HG02678 (cell line): Measurements from ENCODE around the gene GULP1.
"Not testable (repeated sequence)": the region's sequence is repeated elsewhere in the genome, so short reads cannot be mapped to it uniquely, and the experiment has no call there.

Source experiments
- ATAC-seq: cut with Tn5 transposase; IDR thresholded peaks from one replicate; pipeline ENCODE4 v1.9.1; 2021; ENCODE audit warnings: mild to moderate bottlenecking, moderate library complexity; ENCODE audit not compliant: unreplicated experiment

Gene GULP1

GRCh38 chr2:188523919-188524318 is 232.2 kb downstream of the GULP1 start:
- ATAC-seq: no peak

- peak; percentile 81 for ATAC-seq
Observed at GRCh38 chr2:188524519-188525113, 232.9 kb downstream of the GULP1 start.

- no peak for ATAC-seq
Observed at GRCh38 chr2:188526701-188527100, 235.0 kb downstream of the GULP1 start.

GRCh38 chr2:188527141-188527540 is 235.5 kb downstream of the GULP1 start:
- ATAC-seq: no peak

GRCh38 chr2:188527581-188527993 is 235.9 kb downstream of the GULP1 start:
- ATAC-seq: no peak

GRCh38 chr2:188529710-188530109 is 238.0 kb downstream of the GULP1 start:
- no peak for ATAC-seq

GRCh38 chr2:188534875-188535274 is 243.2 kb downstream of the GULP1 start:
- ATAC-seq: no peak

- no peak for ATAC-seq
Observed at GRCh38 chr2:188551671-188552070, 260.0 kb downstream of the GULP1 start.

GRCh38 chr2:188557081-188557480 is 265.4 kb downstream of the GULP1 start:
- no peak for ATAC-seq

- not testable (repeated sequence) for ATAC-seq
Observed at GRCh38 chr2:188559455-188559854, 267.8 kb downstream of the GULP1 start.

GRCh38 chr2:188561473-188561979 is 269.9 kb downstream of the GULP1 start:
- no peak for ATAC-seq

GRCh38 chr2:188569431-188570165 is 277.9 kb downstream of the GULP1 start:
- ATAC-seq: no peak

- no peak for ATAC-seq
Observed at GRCh38 chr2:188570370-188570769, 278.7 kb downstream of the GULP1 start.

- ATAC-seq: no peak
Observed at GRCh38 chr2:188571543-188572303, 280.0 kb downstream of the GULP1 start.

- no peak for ATAC-seq
Observed at GRCh38 chr2:188572592-188572991, 280.9 kb downstream of the GULP1 start.

- no peak for ATAC-seq
Observed at GRCh38 chr2:188573453-188573852, 281.8 kb downstream of the GULP1 start.

GRCh38 chr2:188576006-188576405 is 284.3 kb downstream of the GULP1 start:
- ATAC-seq: no peak

GRCh38 chr2:188576651-188577050 is 285.0 kb downstream of the GULP1 start:
- no peak for ATAC-seq

- no peak for ATAC-seq
Observed at GRCh38 chr2:188577231-188577630, 285.6 kb downstream of the GULP1 start.

GRCh38 chr2:188580738-188581137 is 289.1 kb downstream of the GULP1 start:
- ATAC-seq: no peak

- no peak for ATAC-seq
Observed at GRCh38 chr2:188582211-188582610, 290.5 kb downstream of the GULP1 start.

- ATAC-seq: no peak
Observed at GRCh38 chr2:188588235-188588634, 296.6 kb downstream of the GULP1 start.
